ENCODE data around the gene PGRMC1. TPM values are rescaled to one million over a fixed set of nuclear protein-coding genes. Genes with fewer than 3 reads are reported as not detected.

PGRMC1 gene
- polyA plus RNA-seq, 1 donor (not counting 4 experiments of a cell fraction or from before 2014, with no cell fraction given) = 74.3 TPM

- no peaks in the 10 kb centered on the region for H3K9me3 ChIP-seq (ENCODE audit: control insufficient read depth, low read depth, low read length)
- no peak overlapping the region for H3K9ac ChIP-seq (ENCODE audit: control insufficient read depth, extremely low read depth, insufficient read depth, low read length)
- no peaks in the 10 kb centered on the region for H3K9me1 ChIP-seq (ENCODE audit: control insufficient read depth, extremely low read depth, insufficient read depth, low read length)
- H3K79me2 ChIP-seq (ENCODE audit: control insufficient read depth, insufficient read depth, low read length) = no peaks in the 10 kb centered on the region
- FAIRE-seq (no peak), DNase-seq (ENCODE audit: low read depth, low spot score) (no peak)
- H3K4me1 ChIP-seq (ENCODE audit: control insufficient read depth, extremely low read depth, insufficient read depth, low read length) = no peaks in the 10 kb centered on the region
- TF ChIP-seq EZH2 (IDR thresholded peaks at IDR 0.05; ENCODE audit: low read length) (no peak), CTCF (optimal IDR thresholded peaks at IDR 0.05 in 1 of 3, IDR thresholded peaks at IDR 0.05 in 1 of 3, conservative IDR thresholded peaks at IDR 0.05 in 1 of 3; ENCODE audit: extremely low read depth in 1 of 3, insufficient read depth in 2 of 3, low read length in 3 of 3) (peak; percentile 21 to 52 (median 35))
- no peaks in the 10 kb centered on the region for H3K36me3 ChIP-seq (ENCODE audit: control insufficient read depth in 2 of 2, extremely low read depth in 1 of 2, insufficient read depth in 2 of 2, low read length in 2 of 2)
- no peaks in the 10 kb centered on the region for H4K20me1 ChIP-seq (ENCODE audit: control insufficient read depth, extremely low read depth, insufficient read depth, low read length)
- H3K4me3 ChIP-seq (ENCODE audit: control insufficient read depth in 2 of 3, extremely low read depth in 1 of 3, insufficient read depth in 2 of 3, low read depth in 1 of 3, low read length in 3 of 3) = no peak overlapping the region
- dilution Hi-C loops (cut with MboI; ENCODE audit: extremely low pct_ligation_motif_present, low sequenced_read_pairs) = no loop called here
- no peak overlapping the region for H2AFZ ChIP-seq (ENCODE audit: control insufficient read depth, low read length)
- no peak overlapping the region for H3K27ac ChIP-seq (ENCODE audit: control insufficient read depth, insufficient read depth, low read length)
- H3K4me2 ChIP-seq (ENCODE audit: control insufficient read depth, extremely low read depth, insufficient read depth, low read depth, low read length) = no peak overlapping the region
- no peaks in the 10 kb centered on the region for H3K27me3 ChIP-seq (ENCODE audit: control insufficient read depth, extremely low read depth, insufficient read depth, low read length)
These were observed 56.4 kb downstream of the PGRMC1 start for GRCh38 chrX:119292445-119292844.

Other genes with a start within 250 kb of the PGRMC1 start
- not detected in 3 replicates for gene CT47C1, start 163.3 kb upstream of the PGRMC1 start, polyA plus RNA-seq
- gene KIAA1210, start 108.5 kb upstream of the PGRMC1 start, polyA plus RNA-seq = not detected in 3 replicates
- 10.3 to 29.5 TPM (median 23.0 TPM) in 3 replicates for gene SLC25A43, start 163.1 kb downstream of the PGRMC1 start, polyA plus RNA-seq
- gene SLC25A5, start 232.2 kb downstream of the PGRMC1 start, polyA plus RNA-seq = 310 to 608 TPM (median 447 TPM) in 3 replicates

Measured in keratinocyte (primary cell).